Upper lobe of right lung (tissue), 1 donor: ENCODE results near the gene DLD. TPM values are rescaled to one million over a fixed set of nuclear protein-coding genes. Genes with fewer than 3 reads are reported as not detected.

ENCODE experiments used
- ATAC-seq: fragments of 200-7000 bp; cut with Tn5 transposase; one replicate; pipeline ENCODE4 v1.9.1; 2020; ENCODE audit warnings: mild to moderate bottlenecking, moderate library complexity
- DNase-seq: peaks from one replicate; pipeline ENCODE4 v3.0.0-alpha.2; 2020
- H3K27ac ChIP-seq: fragments of 200-600 bp; one replicate; pipeline ENCODE4 v1.8.0; 2022
- H3K27me3 ChIP-seq: fragments of 200-600 bp; one replicate; pipeline ENCODE4 v1.8.0; 2022; ENCODE audit warnings: mild to moderate bottlenecking
- H3K36me3 ChIP-seq: fragments of 200-600 bp; one replicate; pipeline ENCODE4 v1.8.0; 2022
- H3K4me1 ChIP-seq: fragments of 200-600 bp; one replicate; pipeline ENCODE4 v1.8.0; 2022
- H3K4me3 ChIP-seq: fragments of 200-600 bp; one replicate; pipeline ENCODE4 v1.8.0; 2022; ENCODE audit warnings: mild to moderate bottlenecking
- H3K9me3 ChIP-seq: fragments of 200-600 bp; one replicate; pipeline ENCODE4 v1.8.0; 2022
- CTCF ChIP-seq: fragments of 200-600 bp; IDR thresholded peaks from one replicate; pipeline ENCODE4 v1.8.0; 2022; ENCODE audit warnings: antibody characterized with exemption
- intact Hi-C: fragments of 100-400 bp; cut with DNase I; formaldehyde crosslinking; loops from one replicate; pipeline ENCODE4 v1.11.0; 2022
- total RNA-seq: library from RNA; stranded (reverse); fragmentation: NEBNext Ultra II Directional; extraction: Animal tissue kit (Norgen Biotek cat#: 25700); gene quantifications from one replicate; pipeline ENCODE4 v1.2.1, GENCODE V29; 2021
- donor health status: DM: no; HTN: yes; CAD: no; lungs with severe emphysema.

The DLD gene
- total RNA-seq, 1 donor from 2014 or later: 65.6 TPM

DNA sequence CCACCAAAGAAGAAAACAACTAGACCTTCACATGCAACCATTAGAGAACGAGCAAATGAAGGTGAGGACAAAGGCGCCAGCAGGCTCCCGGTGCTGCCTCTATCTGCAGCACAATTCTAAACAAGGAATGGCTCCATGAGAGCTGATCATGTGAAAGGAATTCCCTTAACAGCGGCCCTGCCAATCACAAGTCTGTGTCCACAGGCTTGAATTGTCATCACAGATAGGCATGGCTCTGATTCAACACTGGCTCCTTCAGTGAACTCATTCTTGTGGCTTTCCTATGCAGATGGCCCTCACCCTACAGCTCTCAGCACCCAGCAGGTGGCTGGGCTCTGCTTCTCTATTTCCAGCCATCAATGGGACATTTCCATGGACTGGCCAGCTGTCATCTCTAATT is 75.7 kb downstream of the DLD start:
- no peak for TF ChIP-seq CTCF
- Histone ChIP-seq H3K4me3 (no peak overlapping the region), H3K27ac (no peak overlapping the region), H3K36me3 (peaks cover 30% of the 10 kb centered on the region), H3K4me1 (peaks cover 17% of the 10 kb centered on the region), H3K27me3 (no peaks in the 10 kb centered on the region), H3K9me3 (no peaks in the 10 kb centered on the region)
- no peak for DNase-seq
- intact Hi-C loops: no loop called here
- peak; percentile 54 for ATAC-seq

DNA sequence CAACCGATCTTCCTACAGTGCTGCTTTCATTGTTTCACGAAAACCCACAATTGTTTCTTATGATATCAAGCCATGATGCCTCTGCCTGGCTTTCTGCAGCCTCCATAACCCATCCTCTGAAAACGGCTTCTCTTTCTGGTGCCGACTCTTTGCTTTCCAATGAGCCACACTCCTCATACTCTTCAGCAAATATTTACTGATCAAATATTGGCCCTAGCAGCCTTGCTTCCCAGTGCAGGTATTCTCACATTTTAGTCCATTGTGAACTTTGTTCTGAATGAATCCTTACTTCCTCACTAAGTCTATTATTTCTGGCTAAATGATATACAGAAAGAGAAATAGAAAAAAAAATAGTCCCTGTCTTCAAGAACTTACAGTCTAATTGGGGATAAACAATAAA is 76.4 kb downstream of the DLD start:
- Histone ChIP-seq H3K36me3 (peaks cover 29% of the 10 kb centered on the region), H3K9me3 (no peaks in the 10 kb centered on the region), H3K27me3 (no peaks in the 10 kb centered on the region), H3K4me3 (no peak overlapping the region), H3K4me1 (peaks cover 19% of the 10 kb centered on the region), H3K27ac (no peak overlapping the region)
- peak; percentile 17 for ATAC-seq
- TF ChIP-seq CTCF: no peak
- intact Hi-C loops: no loop called here
- no peak for DNase-seq

GRCh38 chr7:107968449-107968848 is 77.5 kb downstream of the DLD start:
- intact Hi-C loops: no loop called here
- Histone ChIP-seq H3K27ac (no peak overlapping the region), H3K4me1 (peaks cover 27% of the 10 kb centered on the region)

DNA sequence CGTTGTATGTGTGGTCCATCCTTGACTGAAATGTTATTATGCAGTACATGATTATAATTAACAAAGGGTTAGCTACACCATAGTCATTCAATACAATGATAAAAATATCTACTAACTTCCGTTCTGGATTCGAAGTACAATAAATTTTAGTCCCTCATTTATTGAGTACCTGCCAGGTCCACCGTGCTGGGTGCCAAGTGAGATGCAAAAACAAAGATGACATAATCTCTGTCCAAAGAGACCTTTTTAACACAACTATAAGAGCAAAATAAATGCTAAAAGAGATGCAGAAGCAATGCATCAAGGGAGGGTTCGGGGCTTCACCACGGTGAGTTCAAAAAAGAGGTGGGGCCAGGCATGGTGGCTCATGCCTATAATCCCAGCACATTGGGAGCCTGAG is 78.9 kb downstream of the DLD start:
- intact Hi-C loops: no loop called here
- Histone ChIP-seq H3K4me3 (no peak overlapping the region), H3K4me1 (peaks cover 27% of the 10 kb centered on the region), H3K27ac (no peak overlapping the region), H3K36me3 (peaks cover 14% of the 10 kb centered on the region), H3K27me3 (no peaks in the 10 kb centered on the region), H3K9me3 (no peaks in the 10 kb centered on the region)
- ATAC-seq (no peak), DNase-seq (no peak)
- TF ChIP-seq CTCF: no peak

More at GRCh38 chr7:107968449-107968848, 77.5 kb downstream of the DLD start:
- Histone ChIP-seq H3K27me3 (no peaks in the 10 kb centered on the region), H3K4me3 (no peak overlapping the region), H3K36me3 (peaks cover 23% of the 10 kb centered on the region), H3K9me3 (no peaks in the 10 kb centered on the region)
- no peak for TF ChIP-seq CTCF
- ATAC-seq (no peak), DNase-seq (no peak)

Other genes with a start within 250 kb of the DLD start
- 1.0 TPM for gene SLC26A4, start 230.4 kb upstream of the DLD start, total RNA-seq
- gene CBLL1, start 147.0 kb upstream of the DLD start, total RNA-seq: 22.8 TPM
- gene SLC26A3, start 88.0 kb upstream of the DLD start, total RNA-seq: not detected
- gene LAMB1, start 112.0 kb downstream of the DLD start, total RNA-seq: 156 TPM
- not detected for gene LAMB4, start 239.2 kb downstream of the DLD start, total RNA-seq